SK-N-SH treated with all-trans-retinoic acid at 6 μM for 48 hours (cell line): ENCODE results near the gene KREMEN2.
A peak's percentile ranks its signal among the peaks of the same experiment; 100 is the strongest.

Experiments used
- ATAC-seq: fragments of 200-7000 bp; cut with Tn5 transposase; 3 replicates; pipeline ENCODE4 v1.9.1; 2020; ENCODE audit warnings: mild to moderate bottlenecking, moderate library complexity
- BACH2 ChIP-seq: fragments of 250-450 bp; sonication (Bioruptor Pico); IDR thresholded peaks from 2 replicates; pipeline ENCODE4 v1.9.0; 2021; ENCODE audit warnings: mild to moderate bottlenecking, borderline replicate concordance
- CREB5 ChIP-seq: fragments of 250-450 bp; sonication (Bioruptor Pico); IDR thresholded peaks from 2 replicates; pipeline ENCODE4 v1.5.1; 2020; ENCODE audit warnings: low read depth, mild to moderate bottlenecking, moderate library complexity
- CSDC2 ChIP-seq: fragments of 250-450 bp; sonication (Bioruptor Pico); IDR thresholded peaks from 2 replicates; pipeline ENCODE4 v1.5.0; 2020; ENCODE audit warnings: mild to moderate bottlenecking, moderate library complexity
- CSRNP3 ChIP-seq: fragments of 250-450 bp; sonication (Bioruptor Pico); IDR thresholded peaks from 2 replicates; pipeline ENCODE4 v1.5.1; 2021; ENCODE audit warnings: mild to moderate bottlenecking, moderate library complexity
- ESRRG ChIP-seq: fragments of 250-450 bp; sonication (Bioruptor Pico); IDR thresholded peaks from 2 replicates; pipeline ENCODE4 v1.6.1; 2021; ENCODE audit warnings: mild to moderate bottlenecking
- GLIS3 ChIP-seq: fragments of 250-450 bp; sonication (Bioruptor Pico); IDR thresholded peaks from 2 replicates; pipeline ENCODE4 v1.5.0; 2020; ENCODE audit warnings: mild to moderate bottlenecking, moderate library complexity
- ISL1 ChIP-seq: fragments of 250-450 bp; sonication (Bioruptor Pico); IDR thresholded peaks from 2 replicates; pipeline ENCODE4 v2.1.2; 2022; ENCODE audit warnings: mild to moderate bottlenecking, moderate library complexity
- PATZ1 ChIP-seq: fragments of 250-450 bp; sonication (Bioruptor Pico); IDR thresholded peaks from 2 replicates; pipeline ENCODE4 v1.8.0; 2020; ENCODE audit warnings: mild to moderate bottlenecking, moderate library complexity, borderline replicate concordance
- PPARA ChIP-seq: fragments of 250-450 bp; sonication (Bioruptor Pico); IDR thresholded peaks from 2 replicates; pipeline ENCODE4 v1.5.0; 2020; ENCODE audit warnings: mild to moderate bottlenecking, borderline replicate concordance
- RARB ChIP-seq: fragments of 250-450 bp; sonication (Bioruptor Pico); IDR thresholded peaks from 2 replicates; pipeline ENCODE4 v1.8.0; 2021; ENCODE audit warnings: mild to moderate bottlenecking, moderate library complexity
- SNAI2 ChIP-seq: fragments of 250-450 bp; sonication (Bioruptor Pico); IDR thresholded peaks from 2 replicates; pipeline ENCODE4 v1.5.0; 2020; ENCODE audit warnings: mild to moderate bottlenecking, moderate library complexity
- TOX ChIP-seq: fragments of 250-450 bp; sonication (Bioruptor Pico); IDR thresholded peaks from 2 replicates; pipeline ENCODE4 v1.8.0; 2021; ENCODE audit warnings: mild to moderate bottlenecking, moderate library complexity, borderline replicate concordance
- TSHZ2 ChIP-seq: fragments of 250-450 bp; sonication (Bioruptor Pico); IDR thresholded peaks from 2 replicates; pipeline ENCODE4 v1.5.0; 2020; ENCODE audit warnings: mild to moderate bottlenecking, moderate library complexity
- ZC3H10 ChIP-seq: fragments of 250-450 bp; sonication (Bioruptor Pico); IDR thresholded peaks from 2 replicates; pipeline ENCODE4 v1.5.1; 2021; ENCODE audit warnings: mild to moderate bottlenecking, moderate library complexity
- ZFP3 ChIP-seq: fragments of 250-450 bp; sonication (Bioruptor Pico); IDR thresholded peaks from 2 replicates; pipeline ENCODE4 v1.5.0; 2020; ENCODE audit warnings: mild to moderate bottlenecking, moderate library complexity
- ZFP30 ChIP-seq: fragments of 450-650 bp; formaldehyde crosslinking; IDR thresholded peaks from 2 replicates; pipeline ENCODE4 v1.5.0; 2022; ENCODE audit warnings: mild to moderate bottlenecking, moderate library complexity
- ZNF565 ChIP-seq: fragments of 450-650 bp; formaldehyde crosslinking; conservative IDR thresholded peaks from 2 replicates; pipeline ENCODE4 v1.5.0; 2020; ENCODE audit warnings: low read depth, mild to moderate bottlenecking, moderate library complexity
- ZNF70 ChIP-seq: fragments of 450-650 bp; formaldehyde crosslinking; IDR thresholded peaks from 2 replicates; pipeline ENCODE4 v1.5.0; 2020; ENCODE audit warnings: mild to moderate bottlenecking, moderate library complexity

Gene KREMEN2

GRCh38 chr16:3009568-3010390 is 45.7 kb downstream of the KREMEN2 start:
- no peak for TF ChIP-seq TOX
- no peak for TF ChIP-seq BACH2 (CRISPR knock-in tag)
- TF ChIP-seq CSRNP3, result no peak
- TF ChIP-seq ISL1 (CRISPR knock-in tag), result no peak
- TF ChIP-seq CREB5 (CRISPR knock-in tag), result no peak
- no peak for TF ChIP-seq ZC3H10 (CRISPR knock-in tag)
- TF ChIP-seq TSHZ2, result no peak
- ATAC-seq, result peak; percentile 14; the same call in 2 of the 3 replicates

GRCh38 chr16:3010510-3010909 is 46.4 kb downstream of the KREMEN2 start:
- TF ChIP-seq ZFP3, result no peak
- no peak for TF ChIP-seq ESRRG (CRISPR knock-in tag)
- no peak for TF ChIP-seq GLIS3 (CRISPR knock-in tag)
- no peak for TF ChIP-seq ZFP30
- no peak for TF ChIP-seq PPARA (CRISPR knock-in tag)
- no peak for TF ChIP-seq ZNF565
- TF ChIP-seq CSDC2 (CRISPR knock-in tag), result no peak
- TF ChIP-seq SNAI2, result no peak
- TF ChIP-seq ZC3H10 (CRISPR knock-in tag), result no peak
- no peak for TF ChIP-seq ISL1 (CRISPR knock-in tag)
- no peak for ATAC-seq

- TF ChIP-seq ESRRG (CRISPR knock-in tag) (no peak), TSHZ2 (no peak)
- no peak for ATAC-seq
Measured at GRCh38 chr16:3012246-3012645, 48.2 kb downstream of the KREMEN2 start.

GRCh38 chr16:3012828-3013420 is 48.8 kb downstream of the KREMEN2 start, which contains the start of gene CLDN9:
Gene CLDN9 (plus strand): TSS chr16:3012923. CDS start chr16:3013363, 440 bp downstream.
- peak; percentile 8; the same call in 1 of the 3 replicates for ATAC-seq
- TF ChIP-seq PATZ1 (CRISPR knock-in tag) (no peak), ZFP30 (no peak), RARB (CRISPR knock-in tag) (no peak), PPARA (CRISPR knock-in tag) (no peak), ZNF70 (no peak), ZNF565 (no peak), CREB5 (CRISPR knock-in tag) (no peak), ISL1 (CRISPR knock-in tag) (no peak)
